GM12865 (cell line): Measurements from ENCODE around the gene VSTM5.
A peak's percentile ranks its signal among the peaks of the same experiment; 100 is the strongest.
"Not testable (repeated sequence)": the region's sequence is repeated elsewhere in the genome, so short reads cannot be mapped to it uniquely, and the experiment has no call there.

ENCODE experiments used
- DNase-seq: peaks from one replicate; pipeline ENCODE4 v3.0.0; 2010; ENCODE audit warnings: low read depth
- H3K4me3 ChIP-seq: 2 replicates; pipeline ENCODE4 v1.5.1; 2011; ENCODE audit warnings: mild to moderate bottlenecking, low read depth, low read length, control low read depth
- TF ChIP-seq, protein P1 (sequence below): IDR thresholded peaks from 2 replicates; pipeline ENCODE4 v1.5.1; 2011; ENCODE audit warnings: low read length, control low read depth, low read depth, inconsistent platforms; ENCODE audit not compliant: insufficient read depth; ENCODE audit errors: missing control alignments

VSTM5 gene

DNA sequence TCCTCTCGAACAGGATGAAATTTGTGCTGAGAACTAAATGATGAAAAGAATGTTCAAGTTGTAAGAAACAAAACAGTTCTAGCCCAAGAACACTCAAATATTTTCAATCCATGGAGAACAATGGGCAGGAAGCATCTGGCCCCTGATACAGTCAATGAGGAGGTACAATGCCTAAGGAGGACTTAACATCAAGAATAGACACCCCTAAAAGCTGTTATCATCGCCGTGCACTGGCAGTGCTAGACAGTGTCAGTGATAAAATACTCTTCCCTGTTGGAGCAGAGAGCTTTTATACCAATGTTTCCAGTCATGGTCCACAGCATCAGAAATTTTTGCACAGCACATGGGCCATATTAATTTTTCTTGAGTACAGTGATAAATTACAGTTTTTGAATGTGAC, 20.2 kb upstream of the VSTM5 start:
- no peak for DNase-seq
- TF ChIP-seq, protein P1, sequence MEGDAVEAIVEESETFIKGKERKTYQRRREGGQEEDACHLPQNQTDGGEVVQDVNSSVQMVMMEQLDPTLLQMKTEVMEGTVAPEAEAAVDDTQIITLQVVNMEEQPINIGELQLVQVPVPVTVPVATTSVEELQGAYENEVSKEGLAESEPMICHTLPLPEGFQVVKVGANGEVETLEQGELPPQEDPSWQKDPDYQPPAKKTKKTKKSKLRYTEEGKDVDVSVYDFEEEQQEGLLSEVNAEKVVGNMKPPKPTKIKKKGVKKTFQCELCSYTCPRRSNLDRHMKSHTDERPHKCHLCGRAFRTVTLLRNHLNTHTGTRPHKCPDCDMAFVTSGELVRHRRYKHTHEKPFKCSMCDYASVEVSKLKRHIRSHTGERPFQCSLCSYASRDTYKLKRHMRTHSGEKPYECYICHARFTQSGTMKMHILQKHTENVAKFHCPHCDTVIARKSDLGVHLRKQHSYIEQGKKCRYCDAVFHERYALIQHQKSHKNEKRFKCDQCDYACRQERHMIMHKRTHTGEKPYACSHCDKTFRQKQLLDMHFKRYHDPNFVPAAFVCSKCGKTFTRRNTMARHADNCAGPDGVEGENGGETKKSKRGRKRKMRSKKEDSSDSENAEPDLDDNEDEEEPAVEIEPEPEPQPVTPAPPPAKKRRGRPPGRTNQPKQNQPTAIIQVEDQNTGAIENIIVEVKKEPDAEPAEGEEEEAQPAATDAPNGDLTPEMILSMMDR = no peak
- no peak overlapping the region for H3K4me3 ChIP-seq

DNA sequence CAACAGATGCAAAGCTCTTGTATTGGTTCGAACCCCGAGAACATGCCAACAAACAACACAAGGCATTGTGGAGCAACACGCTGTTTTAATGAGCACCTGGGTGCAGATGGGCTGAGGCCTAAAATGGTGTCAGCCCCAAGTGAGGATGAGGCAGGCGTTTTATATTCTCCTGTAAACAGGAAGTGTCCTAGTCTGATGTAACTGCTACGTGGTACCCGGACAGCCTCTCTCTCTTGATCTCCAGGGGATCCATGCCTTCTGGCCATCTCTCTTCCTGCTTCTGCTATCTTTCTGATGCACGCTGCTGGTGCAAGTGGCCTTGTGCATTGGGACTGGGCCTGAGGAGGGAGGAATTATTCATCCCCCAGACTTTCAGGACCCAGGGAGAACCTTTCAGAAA, 19.4 kb upstream of the VSTM5 start:
- TF ChIP-seq, protein P1 = no peak
- no peak for DNase-seq
- H3K4me3 ChIP-seq = no peak overlapping the region

GRCh38 chr11:93868404-93868803, 18.0 kb upstream of the VSTM5 start:
- TF ChIP-seq, protein P1 = peak; percentile 24
- not testable (repeated sequence) for H3K4me3 ChIP-seq
- peak; percentile 10 for DNase-seq

GRCh38 chr11:93861808-93862207, 11.4 kb upstream of the VSTM5 start:
- H3K4me3 ChIP-seq = no peak overlapping the region
- TF ChIP-seq, protein P1 = no peak
- DNase-seq = no peak

DNA sequence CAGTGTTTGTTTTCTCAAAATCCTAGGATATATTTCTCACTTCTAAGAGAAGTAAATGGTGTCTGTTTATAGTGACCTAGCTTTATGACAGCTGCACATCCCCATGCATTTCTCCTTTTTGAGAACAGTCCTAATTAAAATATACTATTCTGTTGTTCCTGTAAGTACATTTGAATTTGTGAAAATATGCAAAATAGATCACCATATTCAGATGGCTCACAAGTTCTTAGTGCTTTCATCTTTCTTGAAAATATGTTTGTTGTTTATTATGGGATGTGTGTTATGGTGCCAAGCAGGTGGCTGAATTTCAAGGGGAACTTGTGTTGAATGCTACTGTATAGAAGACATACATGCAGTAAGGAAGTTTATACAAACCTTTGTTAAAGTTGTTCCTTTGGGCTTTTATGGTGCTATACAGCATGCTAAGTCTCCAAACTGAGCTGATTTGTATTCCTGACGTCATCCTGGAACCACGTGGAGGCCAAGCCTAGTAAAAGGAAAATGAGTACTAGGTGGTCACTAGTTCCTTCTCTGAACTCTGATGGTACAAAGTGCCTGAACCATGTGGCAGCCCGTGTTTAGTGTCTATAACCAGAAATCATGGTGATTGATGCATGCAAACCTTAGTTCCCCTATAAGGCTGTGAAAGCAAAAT, 7.8 kb upstream of the VSTM5 start:
- TF ChIP-seq, protein P1 = no peak
- no peak overlapping the region for H3K4me3 ChIP-seq
- no peak for DNase-seq

DNA sequence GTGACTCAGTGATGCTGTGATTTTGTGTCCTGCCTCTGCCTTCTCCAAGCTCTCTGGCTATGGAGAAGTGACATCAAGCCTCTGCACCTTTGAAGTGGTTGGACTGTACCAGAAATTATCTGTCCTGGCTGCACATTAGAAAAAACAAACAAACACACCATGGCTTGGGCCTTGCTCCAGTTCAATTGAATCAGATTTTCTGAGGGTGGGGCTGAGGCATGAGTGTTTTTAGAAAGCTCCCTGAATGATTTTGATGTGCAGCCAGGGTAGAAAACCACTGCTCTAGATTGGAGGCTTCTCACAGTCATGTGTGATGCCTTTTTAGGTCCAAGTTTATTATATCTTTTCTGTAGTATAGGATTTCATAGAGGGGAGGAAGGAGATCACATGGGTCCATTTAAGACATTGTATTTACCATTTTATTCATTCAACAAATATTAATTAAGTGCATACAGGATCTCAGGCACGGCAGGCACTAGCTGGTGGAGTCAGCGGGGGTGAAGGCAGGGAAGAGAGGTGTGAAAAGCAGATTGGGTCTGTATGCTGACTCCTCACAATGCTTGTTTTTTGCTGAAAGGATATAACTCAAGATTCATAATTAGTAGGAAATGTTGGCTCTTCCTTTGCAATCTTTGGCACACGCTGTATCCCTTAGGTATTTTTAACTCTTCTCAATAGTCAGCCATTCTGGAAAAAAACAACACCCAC, 7.1 kb upstream of the VSTM5 start:
- no peak overlapping the region for H3K4me3 ChIP-seq
- TF ChIP-seq, protein P1 = no peak
- DNase-seq = no peak
